A549 treated with RU486 at 1 μM for 4 hours (cell line): ENCODE measurements around the gene BTBD18. TPM values are rescaled to one million over a fixed set of nuclear protein-coding genes. Genes with fewer than 3 reads are reported as not detected.

Experiments
- total RNA-seq: library from RNA; stranded (reverse); fragments of 200-300 nt; extraction: Qiagen RNA extraction; gene quantifications from 5 replicates; pipeline ENCODE4 v1.2.3, GENCODE V29; 2022; ENCODE audit warnings: low read depth

Gene BTBD18
- total RNA-seq, result not detected in 5 replicates

GRCh38 chr11:57751676-57752253 lies at the start of gene BTBD18:
BTBD18 (minus strand) TSS chr11:57751819; CDS start chr11:57751188, 631 bp downstream.

GRCh38 chr11:57761301-57762234 lies 9.9 kb upstream of the BTBD18 start, which contains the start of gene CTNND1:
CTNND1 (plus strand) TSS chr11:57761802; CDS start chr11:57791479, 29,677 bp downstream.

GRCh38 chr11:57741132-57742086 lies 10.2 kb downstream of the BTBD18 start, which contains the start of gene SELENOH:
SELENOH (plus strand) TSS chr11:57741491; CDS start chr11:57741596, 105 bp downstream.

GRCh38 chr11:57712256-57713150 lies 39.1 kb downstream of the BTBD18 start, which contains the start of gene TMX2:
TMX2 (plus strand) TSS chr11:57712593; CDS start chr11:57712619, 26 bp downstream.

GRCh38 chr11:57711414-57712255 lies 40.0 kb downstream of the BTBD18 start, which contains the start of gene MED19:
MED19 (minus strand) TSS chr11:57712215; CDS start chr11:57712179, 36 bp downstream.

Other genes with a start within 250 kb of the BTBD18 start
- 1.8 to 3.4 TPM (median 3.1 TPM) in 5 replicates for gene SLC43A1, start 236.1 kb downstream of the BTBD18 start, total RNA-seq
- 160 to 189 TPM (median 170 TPM) in 5 replicates for gene TIMM10, start 221.1 kb downstream of the BTBD18 start, total RNA-seq
- not detected in 5 replicates for gene SMTNL1, start 214.2 kb downstream of the BTBD18 start, total RNA-seq
- gene UBE2L6, start 184.1 kb downstream of the BTBD18 start, total RNA-seq, result 29.5 to 37.8 TPM (median 32.7 TPM) in 5 replicates
- gene SERPING1, start 154.1 kb downstream of the BTBD18 start, total RNA-seq, result 0.27 to 1.7 TPM (median 0.38 TPM) in 5 replicates
- gene YPEL4, start 101.9 kb downstream of the BTBD18 start, total RNA-seq, result 0.32 to 0.39 TPM (median 0.34 TPM) in 5 replicates
- gene CLP1, start 94.1 kb downstream of the BTBD18 start, total RNA-seq, result 26.9 to 33.2 TPM (median 29.0 TPM) in 5 replicates
- 70.5 to 76.1 TPM (median 73.5 TPM) in 5 replicates for gene ZDHHC5, start 83.7 kb downstream of the BTBD18 start, total RNA-seq
- gene MED19, start 39.6 kb downstream of the BTBD18 start, total RNA-seq, result 25.7 to 34.8 TPM (median 31.6 TPM) in 5 replicates
- gene TMX2, start 39.2 kb downstream of the BTBD18 start, total RNA-seq, result 144 to 163 TPM (median 153 TPM) in 5 replicates
- gene SELENOH, start 10.3 kb downstream of the BTBD18 start, total RNA-seq, result 113 to 160 TPM (median 140 TPM) in 5 replicates
- 53.7 to 65.2 TPM (median 61.6 TPM) in 5 replicates for gene CTNND1, start 10.0 kb upstream of the BTBD18 start, total RNA-seq